BLaER1 (cell line): ENCODE data around the gene KMT2D.

Source experiments
- H3K27ac ChIP-seq: shearing (Covaris generic); formaldehyde crosslinking; 2 replicates; pipeline ENCODE4 v1.8.1; 2022
- H3K27me3 ChIP-seq: shearing (Covaris generic); formaldehyde crosslinking; 2 replicates; pipeline ENCODE4 v1.8.1; 2022
- H3K36me3 ChIP-seq: shearing (Covaris generic); formaldehyde crosslinking; 2 replicates; pipeline ENCODE4 v1.8.1; 2022
- H3K4me1 ChIP-seq: shearing (Covaris generic); formaldehyde crosslinking; 2 replicates; pipeline ENCODE4 v1.8.1; 2022
- H3K4me2 ChIP-seq: shearing (Covaris generic); formaldehyde crosslinking; 2 replicates; pipeline ENCODE4 v1.8.1; 2022
- H3K4me3 ChIP-seq: shearing (Covaris generic); formaldehyde crosslinking; 2 replicates; pipeline ENCODE4 v1.8.1; 2022
- H3K9ac ChIP-seq: shearing (Covaris generic); formaldehyde crosslinking; 2 replicates; pipeline ENCODE4 v1.8.1; 2022
- H3K9me3 ChIP-seq: shearing (Covaris generic); formaldehyde crosslinking; 2 replicates; pipeline ENCODE4 v1.8.1; 2022
- H4K20me1 ChIP-seq: shearing (Covaris generic); formaldehyde crosslinking; 2 replicates; pipeline ENCODE4 v1.8.1; 2022
- Cebpa-rat ChIP-seq: shearing (Covaris generic); IDR thresholded peaks from 2 replicates; pipeline ENCODE4 v1.8.1; 2022

Gene KMT2D

DNA sequence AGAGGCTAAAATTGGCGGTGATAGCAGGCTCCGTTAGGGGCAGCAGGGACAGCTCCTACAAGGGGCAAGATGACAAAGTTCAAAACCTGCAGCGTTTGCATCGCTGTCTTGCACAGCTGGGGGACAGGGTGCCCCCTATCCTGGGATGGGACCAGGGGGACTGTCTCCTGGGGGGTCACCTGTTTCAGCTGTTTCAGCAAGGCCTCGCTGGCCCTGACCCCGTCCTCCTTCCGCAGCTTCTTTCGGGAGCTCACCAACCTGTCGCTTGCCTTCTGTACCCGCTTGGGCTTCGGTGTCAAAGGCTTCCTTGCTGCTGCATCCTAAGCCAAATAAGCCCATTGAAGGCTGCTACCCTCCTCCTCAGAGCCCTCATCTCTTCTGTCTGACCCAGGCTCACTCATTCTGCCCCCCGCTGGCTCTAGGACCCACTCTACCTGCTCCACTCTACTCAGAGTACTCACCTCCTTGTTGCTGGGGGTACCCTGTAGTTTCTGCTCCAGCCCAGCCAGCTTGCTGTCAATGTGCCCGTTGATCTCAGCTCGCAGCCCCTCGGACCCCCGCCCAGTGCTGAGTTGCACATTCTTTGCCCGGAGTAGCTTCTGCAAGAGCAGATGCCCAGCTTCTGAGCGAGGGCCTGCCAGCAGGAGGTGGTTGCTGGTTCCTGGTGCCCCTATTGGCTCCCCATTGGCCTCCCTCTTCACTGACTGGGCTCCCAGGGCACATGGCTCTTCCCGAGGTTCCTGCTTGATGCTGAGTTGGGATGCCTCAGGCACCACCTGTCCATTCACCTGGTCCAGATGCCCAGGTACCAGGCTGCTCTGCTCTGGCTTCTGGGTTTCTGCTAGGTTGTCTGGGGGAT lies 29.7 kb downstream of the KMT2D start:
- TF ChIP-seq Cebpa-rat: no peak
- H3K4me2 ChIP-seq: no peak overlapping the region
- H4K20me1 ChIP-seq: peaks cover 92% of the 10 kb centered on the region
- peaks cover 100% of the 10 kb centered on the region for H3K36me3 ChIP-seq
- H3K9ac ChIP-seq: no peak overlapping the region
- H3K9me3 ChIP-seq: no peaks in the 10 kb centered on the region
- H3K4me1 ChIP-seq: no peaks in the 10 kb centered on the region
- H3K27ac ChIP-seq: no peak overlapping the region
- H3K4me3 ChIP-seq: no peak overlapping the region
- no peaks in the 10 kb centered on the region for H3K27me3 ChIP-seq

DNA sequence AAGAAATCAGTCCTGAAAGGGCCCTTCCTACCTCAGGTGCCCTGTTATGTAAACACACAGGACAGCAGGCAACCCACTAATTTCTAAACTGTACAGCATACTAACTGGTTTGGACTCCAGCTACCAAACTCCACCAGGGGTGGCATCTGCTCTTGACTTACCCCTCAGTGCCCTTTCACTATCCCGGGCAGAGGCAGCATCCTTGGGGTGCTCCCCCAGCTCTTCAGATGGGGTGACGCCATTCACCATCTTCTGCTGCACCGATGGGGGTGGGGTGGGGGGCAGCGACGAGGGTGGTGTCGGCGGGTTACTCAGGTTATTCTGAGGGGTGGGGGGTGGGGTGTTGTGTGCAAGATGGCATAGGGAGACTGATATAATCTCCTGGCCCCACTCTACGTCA lies 30.5 kb downstream of the KMT2D start:
- Histone ChIP-seq H3K9ac (no peak overlapping the region), H3K4me1 (no peaks in the 10 kb centered on the region), H3K4me3 (no peak overlapping the region), H3K9me3 (no peaks in the 10 kb centered on the region), H3K27me3 (no peaks in the 10 kb centered on the region), H3K4me2 (no peak overlapping the region), H3K27ac (no peak overlapping the region), H3K36me3 (peaks cover 100% of the 10 kb centered on the region), H4K20me1 (peaks cover 92% of the 10 kb centered on the region)
- no peak for TF ChIP-seq Cebpa-rat

DNA sequence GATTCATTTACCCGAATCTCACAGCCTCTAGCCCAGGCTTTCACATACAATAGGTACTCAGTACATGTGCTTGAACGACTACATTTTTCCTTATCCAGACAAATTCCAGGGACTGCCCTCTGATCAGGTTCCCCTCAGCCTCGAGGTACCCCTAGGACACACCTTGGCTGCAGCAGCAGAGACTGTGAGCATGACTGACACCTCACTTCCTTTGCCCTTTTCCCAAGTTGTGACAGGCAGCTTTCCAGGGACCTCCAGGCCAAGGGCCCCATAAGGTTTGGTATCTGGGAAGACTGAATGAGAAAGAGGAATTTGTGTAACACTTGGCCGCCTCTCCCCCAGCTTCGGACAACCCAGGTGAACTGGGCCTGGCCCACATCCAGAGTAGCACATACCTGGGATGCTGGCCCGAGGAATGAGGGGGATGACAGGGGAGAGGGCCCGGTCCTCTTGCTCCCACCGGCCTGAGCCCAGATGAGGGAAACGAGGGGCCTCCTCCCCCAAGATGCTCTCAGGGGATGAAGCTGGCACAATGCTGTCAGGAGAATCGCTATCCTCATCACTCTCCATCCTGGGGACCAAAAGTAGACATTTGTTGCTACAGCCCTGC lies 31.8 kb downstream of the KMT2D start:
- H3K4me2 ChIP-seq: no peak overlapping the region
- H3K36me3 ChIP-seq: peaks cover 100% of the 10 kb centered on the region
- H3K9me3 ChIP-seq: no peaks in the 10 kb centered on the region
- TF ChIP-seq Cebpa-rat: no peak
- H4K20me1 ChIP-seq: peaks cover 92% of the 10 kb centered on the region
- H3K27ac ChIP-seq: no peak overlapping the region
- no peak overlapping the region for H3K4me3 ChIP-seq
- H3K27me3 ChIP-seq: no peaks in the 10 kb centered on the region
- no peaks in the 10 kb centered on the region for H3K4me1 ChIP-seq
- no peak overlapping the region for H3K9ac ChIP-seq

DNA sequence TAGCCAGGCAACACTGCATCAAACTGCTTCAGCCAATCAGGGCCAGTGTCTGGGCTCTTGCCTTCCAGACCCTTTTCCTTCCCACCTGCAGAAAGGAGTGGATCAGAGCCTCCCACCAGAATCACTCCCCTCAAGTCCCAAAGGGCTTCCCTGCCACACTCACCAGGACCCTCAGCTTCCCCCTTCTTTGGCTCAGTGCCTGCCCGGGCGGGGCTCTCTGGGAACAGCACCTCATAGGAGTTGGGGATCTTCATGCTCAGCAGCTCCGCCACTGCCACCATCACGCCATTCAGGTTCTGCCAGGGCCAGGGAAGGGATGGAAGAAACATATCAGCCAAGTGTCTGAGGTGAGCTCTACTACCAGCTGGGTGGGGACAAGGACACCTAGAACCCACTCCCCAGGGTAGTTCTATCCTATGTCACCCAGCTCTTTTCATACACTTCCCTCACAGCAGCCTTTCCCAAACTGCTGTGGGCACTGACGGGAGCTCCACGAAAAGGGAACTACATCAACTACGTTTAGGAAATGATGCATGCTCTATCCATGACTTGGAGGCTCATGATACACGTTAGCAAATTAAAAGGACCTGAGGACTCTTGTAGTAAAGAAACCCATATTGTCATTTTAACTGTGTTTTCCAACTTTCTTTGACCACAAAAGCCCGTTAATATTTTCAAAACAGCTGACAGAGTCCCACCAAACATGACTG lies 32.6 kb downstream of the KMT2D start:
- Histone ChIP-seq H3K4me1 (no peaks in the 10 kb centered on the region), H3K36me3 (peaks cover 100% of the 10 kb centered on the region), H3K9me3 (no peaks in the 10 kb centered on the region), H3K4me2 (no peak overlapping the region), H3K4me3 (no peak overlapping the region), H3K9ac (no peak overlapping the region), H3K27ac (no peak overlapping the region), H3K27me3 (no peaks in the 10 kb centered on the region), H4K20me1 (peaks cover 92% of the 10 kb centered on the region)
- TF ChIP-seq Cebpa-rat: no peak

DNA sequence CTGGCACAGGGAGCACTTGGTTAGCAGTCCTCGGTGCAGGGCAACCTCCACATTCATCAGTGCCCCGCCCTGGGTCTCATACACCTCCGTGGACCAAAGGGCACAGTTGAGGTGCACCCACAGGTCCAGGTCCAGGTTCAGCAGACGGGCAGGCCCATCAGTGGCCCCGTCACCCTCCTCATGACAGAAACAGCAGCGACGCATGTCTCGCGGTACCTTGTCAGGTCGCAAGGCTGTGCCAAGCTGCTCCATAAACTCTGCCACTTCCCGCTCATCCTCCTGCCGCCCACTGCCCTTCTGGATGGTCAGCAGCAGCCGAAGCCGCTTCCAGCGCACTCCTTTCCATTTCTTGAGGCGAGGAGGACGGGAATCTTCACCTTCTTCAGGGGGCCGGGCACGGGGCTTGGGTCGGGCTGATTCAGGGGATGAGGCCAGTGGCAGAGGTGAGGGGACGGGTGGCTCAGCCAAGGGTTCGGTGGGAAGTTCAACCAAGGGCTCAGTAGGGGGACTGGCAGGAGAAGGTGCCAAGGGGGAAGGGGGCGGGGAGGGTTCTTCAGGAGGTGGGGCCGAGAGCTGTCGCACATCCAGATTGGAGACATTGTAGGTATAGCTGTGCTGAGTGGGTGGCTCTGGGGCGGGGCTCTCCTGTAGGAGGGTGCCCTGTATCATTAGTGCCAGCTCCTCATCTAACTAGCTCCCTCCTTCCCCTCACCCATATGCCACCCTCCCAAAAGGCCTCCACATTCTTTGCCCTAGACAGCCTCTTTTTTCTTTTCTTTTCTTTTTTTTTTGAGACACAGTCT lies 33.7 kb downstream of the KMT2D start:
- H3K4me2 ChIP-seq: no peak overlapping the region
- H3K27ac ChIP-seq: no peak overlapping the region
- H4K20me1 ChIP-seq: peaks cover 80% of the 10 kb centered on the region
- H3K9me3 ChIP-seq: no peaks in the 10 kb centered on the region
- H3K36me3 ChIP-seq: peaks cover 100% of the 10 kb centered on the region
- no peak for TF ChIP-seq Cebpa-rat
- no peaks in the 10 kb centered on the region for H3K4me1 ChIP-seq
- H3K27me3 ChIP-seq: no peaks in the 10 kb centered on the region
- H3K9ac ChIP-seq: no peak overlapping the region
- H3K4me3 ChIP-seq: no peak overlapping the region

DNA sequence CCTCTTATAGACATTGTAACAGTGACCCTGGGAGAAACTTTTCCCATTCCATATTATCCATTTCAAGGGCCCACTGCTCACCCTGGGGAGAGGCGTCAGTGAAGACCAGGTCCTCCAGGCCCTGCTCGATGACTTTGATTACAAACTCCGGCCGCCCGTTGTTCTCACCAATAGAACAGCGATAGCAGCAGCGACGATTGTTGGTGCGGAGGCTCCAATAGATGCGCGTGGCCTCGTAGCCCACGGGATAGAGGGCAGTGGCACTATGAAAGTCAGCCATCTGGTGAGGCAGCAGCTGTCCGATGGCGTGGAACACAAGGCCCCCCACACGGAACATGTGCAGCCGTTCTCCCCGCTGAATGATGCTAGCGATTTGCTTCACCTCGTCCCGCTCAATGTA lies 34.5 kb downstream of the KMT2D start:
- Histone ChIP-seq H4K20me1 (peaks cover 73% of the 10 kb centered on the region), H3K4me2 (no peak overlapping the region), H3K9me3 (no peaks in the 10 kb centered on the region), H3K9ac (no peak overlapping the region), H3K27ac (no peak overlapping the region), H3K4me1 (no peaks in the 10 kb centered on the region; the same call in 1 of the 2 replicates), H3K4me3 (no peak overlapping the region), H3K27me3 (no peaks in the 10 kb centered on the region), H3K36me3 (peaks cover 100% of the 10 kb centered on the region)
- TF ChIP-seq Cebpa-rat: no peak

DNA sequence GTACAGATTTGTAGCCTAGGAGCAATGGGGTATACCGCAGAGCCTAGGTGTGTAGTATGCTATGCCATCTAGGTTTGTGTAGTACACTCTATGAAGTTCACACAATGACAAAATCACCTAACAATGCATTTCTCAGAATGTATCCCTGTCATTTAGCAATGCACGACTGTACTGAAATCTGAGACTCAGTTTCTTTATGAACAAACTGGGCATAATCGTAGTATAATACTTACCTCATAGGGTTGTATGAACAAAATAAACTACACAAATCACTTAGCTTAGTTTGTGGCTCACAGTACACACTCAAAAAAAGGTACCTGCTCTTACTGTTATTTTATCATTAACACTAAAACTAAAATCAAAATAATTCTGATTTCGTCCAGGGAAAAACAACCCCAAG lies 35.1 kb downstream of the KMT2D start:
- Histone ChIP-seq H3K4me1 (peaks cover 6% of the 10 kb centered on the region), H3K9ac (no peak overlapping the region), H4K20me1 (peaks cover 66% of the 10 kb centered on the region), H3K4me2 (no peak overlapping the region), H3K27me3 (no peaks in the 10 kb centered on the region), H3K27ac (no peak overlapping the region), H3K36me3 (peaks cover 94% of the 10 kb centered on the region), H3K9me3 (no peaks in the 10 kb centered on the region), H3K4me3 (no peak overlapping the region)
- TF ChIP-seq Cebpa-rat: no peak

DNA sequence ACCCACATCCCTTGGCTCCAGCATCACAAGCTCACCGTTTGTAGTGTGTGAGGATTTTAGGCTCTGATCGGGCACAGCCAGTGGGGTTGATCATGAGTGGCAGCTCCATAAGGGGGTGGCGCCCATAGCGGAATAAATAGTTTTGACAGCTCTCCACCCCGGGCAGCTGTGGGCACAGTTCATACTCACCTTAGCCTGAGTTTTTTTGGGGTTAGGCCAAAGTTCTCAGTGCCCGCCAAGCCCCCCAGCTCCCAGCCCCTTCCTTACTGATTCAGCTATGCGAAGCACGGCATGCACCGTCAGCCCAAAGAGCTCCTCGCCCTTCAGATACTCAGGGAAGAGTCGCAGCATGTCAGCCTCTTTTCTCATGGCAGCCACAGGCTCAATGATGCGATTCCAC lies 36.1 kb downstream of the KMT2D start:
- Histone ChIP-seq H3K36me3 (peaks cover 85% of the 10 kb centered on the region), H3K27ac (no peak overlapping the region)
- no peak for TF ChIP-seq Cebpa-rat

DNA sequence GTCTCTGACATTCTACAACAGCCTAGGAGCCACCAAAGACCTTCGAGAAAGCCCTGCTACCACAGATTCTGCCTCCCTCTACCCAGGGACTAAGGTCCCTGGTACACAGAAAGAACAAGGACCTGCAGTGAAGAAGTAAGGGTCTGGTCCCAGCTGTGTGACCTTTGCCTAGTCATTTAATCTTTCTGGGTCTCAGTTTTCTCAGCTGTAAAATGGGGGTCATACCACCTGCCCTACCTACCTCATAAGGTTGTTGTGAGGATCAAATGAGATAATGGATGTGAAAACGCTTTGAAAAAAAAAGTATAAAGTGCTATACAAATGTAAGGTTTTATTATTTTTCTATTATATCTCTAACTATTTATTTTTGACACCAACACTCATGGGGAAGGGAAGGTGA lies 36.8 kb downstream of the KMT2D start:
- no peak overlapping the region for H3K27ac ChIP-seq
- H3K4me2 ChIP-seq: no peak overlapping the region
- H3K4me1 ChIP-seq: peaks cover 16% of the 10 kb centered on the region
- TF ChIP-seq Cebpa-rat: no peak
- no peaks in the 10 kb centered on the region for H3K9me3 ChIP-seq
- peaks cover 78% of the 10 kb centered on the region for H3K36me3 ChIP-seq
- H4K20me1 ChIP-seq: peaks cover 53% of the 10 kb centered on the region
- H3K4me3 ChIP-seq: no peak overlapping the region
- no peak overlapping the region for H3K9ac ChIP-seq
- H3K27me3 ChIP-seq: no peaks in the 10 kb centered on the region

More for the DNA sequence above, 36.1 kb downstream of the KMT2D start:
- H4K20me1 ChIP-seq: peaks cover 59% of the 10 kb centered on the region
- H3K27me3 ChIP-seq: no peaks in the 10 kb centered on the region
- no peak overlapping the region for H3K9ac ChIP-seq
- H3K4me3 ChIP-seq: no peak overlapping the region
- no peaks in the 10 kb centered on the region for H3K9me3 ChIP-seq
- H3K4me1 ChIP-seq: peaks cover 13% of the 10 kb centered on the region
- no peak overlapping the region for H3K4me2 ChIP-seq
